ENCODE measurements around the gene CELF1. TPM values are rescaled to one million over a fixed set of nuclear protein-coding genes. Genes with fewer than 3 reads are reported as not detected.
A peak's percentile ranks its signal among the peaks of the same experiment; 100 is the strongest.

Gene CELF1
- total and polyA plus RNA-seq, 2 of the 13 experiments (the other 11 are each of a cell fraction or from before 2014, with no cell fraction given): 69.0 to 80.1 TPM

DNA sequence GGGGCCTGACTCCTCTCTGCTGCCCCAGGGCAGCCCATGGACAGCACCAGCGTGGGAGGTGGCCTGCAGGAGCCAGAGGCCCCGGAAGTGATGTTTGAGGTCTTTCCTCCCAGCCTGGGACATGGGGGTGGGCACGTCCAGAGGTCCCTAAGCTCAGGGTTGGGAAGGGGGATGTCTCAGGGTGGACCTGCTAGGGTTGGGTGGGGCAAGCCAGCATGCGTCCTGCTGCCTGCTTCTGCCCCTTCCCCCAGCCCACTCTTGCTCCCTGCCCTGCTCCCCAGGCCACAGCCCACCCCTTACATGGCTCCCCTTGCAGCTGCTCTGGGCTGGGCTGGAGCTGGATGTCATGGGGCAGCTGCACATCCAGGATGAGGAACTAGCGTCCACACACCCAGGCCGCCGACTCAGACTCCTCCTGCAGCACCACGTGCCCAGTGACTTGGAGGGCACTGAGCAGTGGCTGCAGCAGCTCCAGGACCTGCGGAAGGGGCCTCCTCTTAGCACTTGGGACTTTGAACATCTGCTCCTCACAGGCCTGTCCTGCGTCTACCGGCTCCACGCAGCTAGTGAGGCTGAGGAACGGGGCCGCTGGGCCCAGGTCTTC is 34.9 kb upstream of the CELF1 start:
- intact Hi-C loops (cut with micrococcal nuclease; ENCODE audit: unreplicated experiment) (loop anchor here (5.0 kb wide), 1 partner anchor 521 kb away; no protein-coding TSS in a partner anchor), in situ Hi-C loops (cut with HindIII; ENCODE audit: extremely low pct_ligation_motif_present, low pct_unique_long_range_greater_than_20kb) (no loop called here)
- H3K4me2 ChIP-seq (ENCODE audit: low read depth, low read length): peak overlapping the region; percentile 91
- H3K4me1 ChIP-seq (ENCODE audit: insufficient read depth, low read length): peaks cover 51% of the 10 kb centered on the region
- H3K79me2 ChIP-seq (ENCODE audit: insufficient read depth, low read length): no peaks in the 10 kb centered on the region
- peak overlapping the region; percentile 58 for H3K9ac ChIP-seq (ENCODE audit: insufficient read depth, low read depth, low read length)
- ChIA-PET CTCF (ENCODE audit: low intra/inter-chr PET ratio, low total read pairs) (no interaction called here), POLR2A (interaction anchor here (0.7 to 1.6 kb wide), 6 partner anchors 8 to 136 kb away, joined by 3 to 10 read pairs (median 4); partner anchors contain the start of genes KBTBD4 and NDUFS3)
- H2AFZ ChIP-seq (ENCODE audit: low read length): peak overlapping the region; percentile 39
- H4K20me1 ChIP-seq (ENCODE audit: insufficient read depth, low read length): no peaks in the 10 kb centered on the region
- FAIRE-seq: no peak
- no TSS peak for BruUV-seq (replicated peaks)
- H3K9me3 ChIP-seq (ENCODE audit: low read length): no peaks in the 10 kb centered on the region
- ATAC-seq: peak; percentile 64
- DNase-seq (ENCODE audit: low spot score): no peak
- peaks cover 0 to 3% of the 10 kb centered on the region in 2 experiments; a peak in 3 of 5 replicates for H3K27me3 ChIP-seq (ENCODE audit: control insufficient read depth in 1 of 2, insufficient read depth in 2 of 2, low read length in 2 of 2)
- WGBS (ENCODE audit: low lambda C conversion rate): no CpG with 5 or more reads among the region's 14 CpGs
- peaks cover 5 to 17% of the 10 kb centered on the region in 2 experiments; a peak in 4 of 5 replicates for H3K36me3 ChIP-seq (replicated peaks in 1 of 2; ENCODE audit: control insufficient read depth in 1 of 2, insufficient read depth in 2 of 2, low read length in 2 of 2)
- peak overlapping the region; percentile 49 to 70 (median 53); a peak in 5 of 6 replicates for H3K4me3 ChIP-seq (replicated peaks in 1 of 3; ENCODE audit: insufficient read depth in 1 of 3, low read depth in 2 of 3, low read length in 3 of 3)
- H3K27ac ChIP-seq (ENCODE audit: extremely low read length, insufficient read depth, low read length): no peak overlapping the region
- TF ChIP-seq ZNF556 (CRISPR knock-in tag; IDR thresholded peaks at IDR 0.05; ENCODE audit: borderline replicate concordance): no peak
- TF ChIP-seq ZNF704 (CRISPR knock-in tag; IDR thresholded peaks at IDR 0.05; ENCODE audit: borderline replicate concordance): peak; percentile 43; the same call in 1 of the 2 replicates
- 0 out of 2 replicates have a peak, but pooled peaks have one; percentile 9 for TF ChIP-seq ZMYM4 (CRISPR knock-in tag; IDR thresholded peaks at IDR 0.05)
- TF ChIP-seq, protein P1, sequence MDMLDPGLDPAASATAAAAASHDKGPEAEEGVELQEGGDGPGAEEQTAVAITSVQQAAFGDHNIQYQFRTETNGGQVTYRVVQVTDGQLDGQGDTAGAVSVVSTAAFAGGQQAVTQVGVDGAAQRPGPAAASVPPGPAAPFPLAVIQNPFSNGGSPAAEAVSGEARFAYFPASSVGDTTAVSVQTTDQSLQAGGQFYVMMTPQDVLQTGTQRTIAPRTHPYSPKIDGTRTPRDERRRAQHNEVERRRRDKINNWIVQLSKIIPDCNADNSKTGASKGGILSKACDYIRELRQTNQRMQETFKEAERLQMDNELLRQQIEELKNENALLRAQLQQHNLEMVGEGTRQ (IDR thresholded peaks at IDR 0.05; ENCODE audit: low read depth, low read length): 0 out of 2 replicates have a peak, but pooled peaks have one; percentile 14
- TF ChIP-seq, protein P1 (CRISPR knock-in tag; IDR thresholded peaks at IDR 0.05; ENCODE audit: borderline replicate concordance): peak; percentile 47; the same call in 1 of the 2 replicates
- TF ChIP-seq AGO1 (IDR thresholded peaks at IDR 0.05; ENCODE audit: low read depth, low read length, poor library complexity, severe bottlenecking): peak; percentile 25
- no peak for TF ChIP-seq AHDC1 (CRISPR knock-in tag; IDR thresholded peaks at IDR 0.05; ENCODE audit: borderline replicate concordance)
- no peak for TF ChIP-seq CAMTA2 (CRISPR knock-in tag; IDR thresholded peaks at IDR 0.05; ENCODE audit: borderline replicate concordance)
- TF ChIP-seq FOXK1 (CRISPR knock-in tag; IDR thresholded peaks at IDR 0.05; ENCODE audit: borderline replicate concordance, low read depth): no peak
- TF ChIP-seq HES4 (CRISPR knock-in tag; IDR thresholded peaks at IDR 0.05; ENCODE audit: borderline replicate concordance): no peak
- no peak for TF ChIP-seq SNAPC5 (CRISPR knock-in tag; IDR thresholded peaks at IDR 0.05; ENCODE audit: borderline replicate concordance)
- peak; percentile 58; the same call in 1 of the 2 replicates for TF ChIP-seq ZNF788 (CRISPR knock-in tag; IDR thresholded peaks at IDR 0.05; ENCODE audit: borderline replicate concordance)
- TF ChIP-seq FOSL1 (CRISPR knock-in tag; IDR thresholded peaks at IDR 0.05; ENCODE audit: borderline replicate concordance): no peak
